ENCODE data around the gene SOD1.

DNA sequence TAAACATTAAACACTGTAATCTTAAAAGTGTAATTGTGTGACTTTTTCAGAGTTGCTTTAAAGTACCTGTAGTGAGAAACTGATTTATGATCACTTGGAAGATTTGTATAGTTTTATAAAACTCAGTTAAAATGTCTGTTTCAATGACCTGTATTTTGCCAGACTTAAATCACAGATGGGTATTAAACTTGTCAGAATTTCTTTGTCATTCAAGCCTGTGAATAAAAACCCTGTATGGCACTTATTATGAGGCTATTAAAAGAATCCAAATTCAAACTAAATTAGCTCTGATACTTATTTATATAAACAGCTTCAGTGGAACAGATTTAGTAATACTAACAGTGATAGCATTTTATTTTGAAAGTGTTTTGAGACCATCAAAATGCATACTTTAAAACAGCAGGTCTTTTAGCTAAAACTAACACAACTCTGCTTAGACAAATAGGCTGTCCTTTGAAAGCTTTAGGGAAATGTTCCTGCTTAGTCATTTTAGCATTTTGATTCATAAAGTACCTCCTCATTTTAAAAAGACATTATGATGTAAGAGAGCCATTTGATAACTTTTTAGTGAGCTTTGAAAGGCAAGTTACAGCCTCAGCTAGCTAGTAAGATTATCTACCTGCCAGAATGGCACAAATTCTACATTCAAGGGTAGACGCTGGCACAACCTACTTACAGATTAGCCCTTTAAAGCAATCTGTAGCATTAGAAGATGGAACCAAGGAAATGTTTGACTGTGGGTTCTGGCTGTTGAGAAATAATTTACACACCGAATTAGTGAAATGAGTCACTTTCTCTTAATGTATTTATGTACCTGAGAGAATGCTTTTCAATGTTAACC, 9.4 kb downstream of the SOD1 start:
- TF ChIP-seq POLR2AphosphoS5 (IDR thresholded peaks at IDR 0.05) = no peak
- TF ChIP-seq EZH2 (IDR thresholded peaks at IDR 0.05; ENCODE audit: borderline replicate concordance, insufficient read depth, low read length, poor library complexity, severe bottlenecking) = no peak
- TF ChIP-seq, protein P1, sequence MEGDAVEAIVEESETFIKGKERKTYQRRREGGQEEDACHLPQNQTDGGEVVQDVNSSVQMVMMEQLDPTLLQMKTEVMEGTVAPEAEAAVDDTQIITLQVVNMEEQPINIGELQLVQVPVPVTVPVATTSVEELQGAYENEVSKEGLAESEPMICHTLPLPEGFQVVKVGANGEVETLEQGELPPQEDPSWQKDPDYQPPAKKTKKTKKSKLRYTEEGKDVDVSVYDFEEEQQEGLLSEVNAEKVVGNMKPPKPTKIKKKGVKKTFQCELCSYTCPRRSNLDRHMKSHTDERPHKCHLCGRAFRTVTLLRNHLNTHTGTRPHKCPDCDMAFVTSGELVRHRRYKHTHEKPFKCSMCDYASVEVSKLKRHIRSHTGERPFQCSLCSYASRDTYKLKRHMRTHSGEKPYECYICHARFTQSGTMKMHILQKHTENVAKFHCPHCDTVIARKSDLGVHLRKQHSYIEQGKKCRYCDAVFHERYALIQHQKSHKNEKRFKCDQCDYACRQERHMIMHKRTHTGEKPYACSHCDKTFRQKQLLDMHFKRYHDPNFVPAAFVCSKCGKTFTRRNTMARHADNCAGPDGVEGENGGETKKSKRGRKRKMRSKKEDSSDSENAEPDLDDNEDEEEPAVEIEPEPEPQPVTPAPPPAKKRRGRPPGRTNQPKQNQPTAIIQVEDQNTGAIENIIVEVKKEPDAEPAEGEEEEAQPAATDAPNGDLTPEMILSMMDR (IDR thresholded peaks at IDR 0.05; ENCODE audit: poor library complexity, severe bottlenecking) = no peak
- TF ChIP-seq, protein P2, sequence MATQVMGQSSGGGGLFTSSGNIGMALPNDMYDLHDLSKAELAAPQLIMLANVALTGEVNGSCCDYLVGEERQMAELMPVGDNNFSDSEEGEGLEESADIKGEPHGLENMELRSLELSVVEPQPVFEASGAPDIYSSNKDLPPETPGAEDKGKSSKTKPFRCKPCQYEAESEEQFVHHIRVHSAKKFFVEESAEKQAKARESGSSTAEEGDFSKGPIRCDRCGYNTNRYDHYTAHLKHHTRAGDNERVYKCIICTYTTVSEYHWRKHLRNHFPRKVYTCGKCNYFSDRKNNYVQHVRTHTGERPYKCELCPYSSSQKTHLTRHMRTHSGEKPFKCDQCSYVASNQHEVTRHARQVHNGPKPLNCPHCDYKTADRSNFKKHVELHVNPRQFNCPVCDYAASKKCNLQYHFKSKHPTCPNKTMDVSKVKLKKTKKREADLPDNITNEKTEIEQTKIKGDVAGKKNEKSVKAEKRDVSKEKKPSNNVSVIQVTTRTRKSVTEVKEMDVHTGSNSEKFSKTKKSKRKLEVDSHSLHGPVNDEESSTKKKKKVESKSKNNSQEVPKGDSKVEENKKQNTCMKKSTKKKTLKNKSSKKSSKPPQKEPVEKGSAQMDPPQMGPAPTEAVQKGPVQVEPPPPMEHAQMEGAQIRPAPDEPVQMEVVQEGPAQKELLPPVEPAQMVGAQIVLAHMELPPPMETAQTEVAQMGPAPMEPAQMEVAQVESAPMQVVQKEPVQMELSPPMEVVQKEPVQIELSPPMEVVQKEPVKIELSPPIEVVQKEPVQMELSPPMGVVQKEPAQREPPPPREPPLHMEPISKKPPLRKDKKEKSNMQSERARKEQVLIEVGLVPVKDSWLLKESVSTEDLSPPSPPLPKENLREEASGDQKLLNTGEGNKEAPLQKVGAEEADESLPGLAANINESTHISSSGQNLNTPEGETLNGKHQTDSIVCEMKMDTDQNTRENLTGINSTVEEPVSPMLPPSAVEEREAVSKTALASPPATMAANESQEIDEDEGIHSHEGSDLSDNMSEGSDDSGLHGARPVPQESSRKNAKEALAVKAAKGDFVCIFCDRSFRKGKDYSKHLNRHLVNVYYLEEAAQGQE (IDR thresholded peaks at IDR 0.05; ENCODE audit: borderline replicate concordance) = no peak
- TF ChIP-seq TAF1 (IDR thresholded peaks at IDR 0.05; ENCODE audit: low read depth) = no peak
- no peak for TF ChIP-seq RAD21 (conservative IDR thresholded peaks at IDR 0.05)
